PFSK-1 (cell line): ENCODE measurements around the gene BMF.

Experiments used
- FOXP2 ChIP-seq: optimal IDR thresholded peaks from 2 replicates; pipeline ENCODE3; 2011; ENCODE audit warnings: borderline replicate concordance, control low read depth, inconsistent platforms; ENCODE audit not compliant: insufficient read depth; ENCODE audit errors: extremely low read length, extremely low read depth
- POLR2AphosphoS5 ChIP-seq: IDR thresholded peaks from 2 replicates; pipeline ENCODE4 v1.6.1; 2012; ENCODE audit warnings: low read depth, mild to moderate bottlenecking, control low read depth, low read length, moderate library complexity
- REST ChIP-seq, 2 experiments: IDR thresholded peaks; 2 replicates each; pipeline versions ENCODE4 v1.6.1 to v1.8.0; 2011 to 2012; ENCODE audit warnings: low read depth in 2 of 2, low read length in 2 of 2, control low read depth in 1 of 2, inconsistent platforms in 1 of 2, mild to moderate bottlenecking in 1 of 2, moderate library complexity in 1 of 2; ENCODE audit not compliant: insufficient read depth in 1 of 2
- SIN3A ChIP-seq: IDR thresholded peaks from 2 replicates; pipeline ENCODE4 v1.6.1; 2012; ENCODE audit warnings: mild to moderate bottlenecking, low read length, moderate library complexity, borderline replicate concordance; ENCODE audit not compliant: insufficient read depth
- TAF1 ChIP-seq: IDR thresholded peaks from 2 replicates; pipeline ENCODE4 v1.6.1; 2012; ENCODE audit warnings: low read length, control low read depth, borderline replicate concordance; ENCODE audit not compliant: insufficient read depth

DNA sequence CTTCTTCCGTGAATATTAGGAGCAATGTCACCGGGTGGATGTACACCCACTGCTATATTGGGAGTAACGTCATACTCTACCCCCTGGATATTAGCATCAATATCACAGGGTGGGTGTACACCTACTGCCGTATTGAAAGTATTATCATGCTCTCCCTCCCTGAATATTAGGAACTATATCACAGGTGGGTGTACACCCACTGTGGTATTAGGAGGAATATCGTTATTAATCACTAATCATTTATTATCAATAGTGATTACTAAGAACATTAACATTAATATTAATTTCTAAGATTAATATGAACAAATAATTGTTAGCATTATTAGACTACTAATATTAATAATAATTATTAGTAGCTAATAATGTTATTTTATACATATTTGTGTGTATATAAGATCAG, 21.4 kb upstream of the BMF start:
- TF ChIP-seq POLR2AphosphoS5 (no peak), SIN3A (no peak), TAF1 (no peak), FOXP2 (no peak), REST (IDR thresholded peaks at IDR 0.05; ENCODE audit: insufficient read depth in 1 of 2, low read depth in 2 of 2, low read length in 2 of 2) (no peak)
